ENCODE data around the gene CREB3L4. TPM values are rescaled to one million over a fixed set of nuclear protein-coding genes. Genes with fewer than 3 reads are reported as not detected.

CREB3L4 gene
- total and polyA plus RNA-seq, 2 experiments from 2014 or later, result 8.6 to 15.1 TPM

- Histone ChIP-seq H3K36me3 (replicated peaks; ENCODE audit: insufficient read depth, low read depth) (no peaks in the 10 kb centered on the region), H3K4me2 (no peak overlapping the region), H3K27ac (no peak overlapping the region), H3K4me3 (no peak overlapping the region), H4K20me1 (ENCODE audit: insufficient read depth, poor library complexity, severe bottlenecking) (no peaks in the 10 kb centered on the region), H3K27me3 (no peaks in the 10 kb centered on the region), H3K9me2 (replicated peaks; ENCODE audit: insufficient read depth) (no peaks in the 10 kb centered on the region), H3K79me2 (no peaks in the 10 kb centered on the region), H3K4me1 (ENCODE audit: insufficient read depth) (no peaks in the 10 kb centered on the region), H2AFZ (no peak overlapping the region), H3K9me3 (ENCODE audit: low read depth) (no peaks in the 10 kb centered on the region)
- no peak for DNase-seq (ENCODE audit: low spot score)
- TF ChIP-seq EZH2 (IDR thresholded peaks at IDR 0.05; ENCODE audit: borderline replicate concordance) (no peak), EZH2phosphoT487 (IDR thresholded peaks at IDR 0.05; ENCODE audit: low read depth, severe bottlenecking, unreplicated experiment) (no peak), CTCF (IDR thresholded peaks at IDR 0.05; ENCODE audit: poor library complexity) (no peak)
- 92% methylated on average over 5 of the region's 5 CpGs for WGBS (ENCODE audit: low lambda C conversion rate, missing lambda C conversion rate)
These were observed 38.3 kb upstream of the CREB3L4 start for GRCh38 chr1:153929426-153929825.

- 93% methylated on average over 13 of the region's 14 CpGs for WGBS (ENCODE audit: low lambda C conversion rate, missing lambda C conversion rate)
- Histone ChIP-seq H3K4me2 (no peak overlapping the region), H3K4me1 (ENCODE audit: insufficient read depth) (no peaks in the 10 kb centered on the region), H2AFZ (no peak overlapping the region), H4K20me1 (ENCODE audit: insufficient read depth, poor library complexity, severe bottlenecking) (no peaks in the 10 kb centered on the region), H3K9me2 (replicated peaks; ENCODE audit: insufficient read depth) (no peaks in the 10 kb centered on the region), H3K9me3 (ENCODE audit: low read depth) (no peaks in the 10 kb centered on the region), H3K36me3 (replicated peaks; ENCODE audit: insufficient read depth, low read depth) (no peaks in the 10 kb centered on the region), H3K27ac (no peak overlapping the region), H3K79me2 (no peaks in the 10 kb centered on the region), H3K4me3 (no peak overlapping the region), H3K27me3 (no peaks in the 10 kb centered on the region)
- no peak for DNase-seq (ENCODE audit: low spot score)
- no peak for TF ChIP-seq EZH2phosphoT487 (IDR thresholded peaks at IDR 0.05; ENCODE audit: low read depth, severe bottlenecking, unreplicated experiment)
- TF ChIP-seq CTCF (IDR thresholded peaks at IDR 0.05; ENCODE audit: poor library complexity), result no peak
- no peak for TF ChIP-seq EZH2 (IDR thresholded peaks at IDR 0.05; ENCODE audit: borderline replicate concordance)
These were observed 37.4 kb upstream of the CREB3L4 start for GRCh38 chr1:153929981-153930948.

GRCh38 chr1:153932156-153933131 is 35.3 kb upstream of the CREB3L4 start:
- Histone ChIP-seq H3K27me3 (no peaks in the 10 kb centered on the region), H3K9me2 (replicated peaks; ENCODE audit: insufficient read depth) (no peaks in the 10 kb centered on the region), H3K4me2 (no peak overlapping the region), H3K4me1 (ENCODE audit: insufficient read depth) (no peaks in the 10 kb centered on the region), H2AFZ (no peak overlapping the region), H3K4me3 (no peak overlapping the region), H4K20me1 (ENCODE audit: insufficient read depth, poor library complexity, severe bottlenecking) (no peaks in the 10 kb centered on the region), H3K36me3 (replicated peaks; ENCODE audit: insufficient read depth, low read depth) (no peaks in the 10 kb centered on the region), H3K79me2 (no peaks in the 10 kb centered on the region), H3K9me3 (ENCODE audit: low read depth) (no peaks in the 10 kb centered on the region), H3K27ac (no peak overlapping the region)
- DNase-seq (ENCODE audit: low spot score), result no peak
- TF ChIP-seq CTCF (IDR thresholded peaks at IDR 0.05; ENCODE audit: poor library complexity) (no peak), EZH2phosphoT487 (IDR thresholded peaks at IDR 0.05; ENCODE audit: low read depth, severe bottlenecking, unreplicated experiment) (no peak), EZH2 (IDR thresholded peaks at IDR 0.05; ENCODE audit: borderline replicate concordance) (no peak)
- WGBS (ENCODE audit: low lambda C conversion rate, missing lambda C conversion rate), result 95% methylated on average over 16 of the region's 18 CpGs
